Thyroid gland (tissue), 4 donors: Measurements from ENCODE around the gene KIF3A. TPM values are rescaled to one million over a fixed set of nuclear protein-coding genes. Genes with fewer than 3 reads are reported as not detected.
A peak's percentile ranks its signal among the peaks of the same experiment; 100 is the strongest.

Source experiments
- DNase-seq, 2 donors: peaks; one replicate each; pipeline ENCODE4 v3.0.0-alpha.2; 2019
- H3K27ac ChIP-seq, 3 donors: fragments of 200-600 bp; sonication (generic); 1 replicate in 2 of 3; 2 replicates in 1 of 3; pipeline ENCODE4 v1.5.1; 2016 to 2019; ENCODE audit warnings: mild to moderate bottlenecking in 1 of 3, moderate library complexity in 1 of 3
- H3K27me3 ChIP-seq: fragments of 200-600 bp; sonication (generic); one replicate; pipeline ENCODE4 v1.5.1; 2019
- H3K36me3 ChIP-seq, 2 donors: fragments of 200-600 bp; sonication (generic); one replicate each; pipeline ENCODE4 v1.5.1; 2016 to 2019
- H3K4me1 ChIP-seq, 2 donors: fragments of 200-600 bp; sonication (generic); one replicate each; pipeline ENCODE4 v1.5.1; 2017 to 2019
- H3K4me3 ChIP-seq, 3 donors: fragments of 200-600 bp; sonication (generic); replicated peaks in 1 of 3; 1 replicate in 2 of 3; 2 replicates in 1 of 3; pipeline ENCODE4 v1.5.1; 2016; ENCODE audit warnings: mild to moderate bottlenecking in 1 of 3
- H3K9me3 ChIP-seq: fragments of 200-600 bp; sonication (generic); one replicate; pipeline ENCODE4 v1.5.1; 2017
- POLR2A ChIP-seq, 2 donors: fragments of 450-650 bp; IDR thresholded peaks; one replicate each; pipeline ENCODE4 v1.6.1; 2017; ENCODE audit warnings: antibody characterized with exemption in 2 of 2, mild to moderate bottlenecking in 2 of 2, moderate library complexity in 1 of 2
- WGBS, 2 donors: methylation state at CpG; one replicate each; pipeline ENCODE4 v1.1.5; 2017; 5-methylcytosine and 5-hydroxymethylcytosine counted together
- intact Hi-C: fragments of 100-400 bp; cut with DNase I; formaldehyde crosslinking; loops from one replicate; pipeline ENCODE4 v1.15.1; 2023
- total RNA-seq, 4 donors: library from RNA; depleted of rRNA; stranded (reverse); fragments of >200 nt; gene quantifications; one replicate each; pipeline ENCODE4 v1.2.3, GENCODE V29; 2016
- TF ChIP-seq, protein P1 (sequence below), 6 experiments: fragments of 200-600 bp in 3 of 6; fragments of 450-650 bp in 3 of 6; sonication (generic) in 3 of 6; IDR thresholded peaks; one replicate each; pipeline ENCODE4 v1.5.1; 2016 to 2019; ENCODE audit warnings: antibody characterized with exemption in 6 of 6, mild to moderate bottlenecking in 2 of 6, inconsistent platforms in 1 of 6, moderate library complexity in 1 of 6

Gene KIF3A
- total RNA-seq, 4 donors from 2014 or later, result 8.2 to 12.2 (median 10.5) TPM

DNA sequence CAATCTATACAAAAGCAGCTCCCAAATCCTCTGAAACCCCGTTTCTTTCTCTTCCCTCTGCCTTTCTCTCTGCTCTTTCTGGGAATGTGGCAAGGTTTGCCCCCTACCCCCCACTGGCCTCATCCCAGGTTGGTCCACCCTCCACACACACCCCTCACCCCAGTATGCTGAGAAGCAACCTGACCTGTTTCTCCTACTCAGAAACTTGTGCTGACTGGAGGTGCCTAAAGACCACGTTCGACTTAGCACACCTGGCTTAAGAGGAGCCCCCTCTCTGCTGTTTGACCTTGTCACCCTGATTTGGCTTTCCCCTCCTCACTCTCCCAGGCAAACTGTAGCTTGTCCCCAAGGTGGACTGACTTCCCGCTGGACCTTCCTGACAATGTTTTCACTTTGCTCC lies 40.8 kb upstream of the KIF3A start:
- intact Hi-C loops, result no loop called here
- TF ChIP-seq, protein P1, sequence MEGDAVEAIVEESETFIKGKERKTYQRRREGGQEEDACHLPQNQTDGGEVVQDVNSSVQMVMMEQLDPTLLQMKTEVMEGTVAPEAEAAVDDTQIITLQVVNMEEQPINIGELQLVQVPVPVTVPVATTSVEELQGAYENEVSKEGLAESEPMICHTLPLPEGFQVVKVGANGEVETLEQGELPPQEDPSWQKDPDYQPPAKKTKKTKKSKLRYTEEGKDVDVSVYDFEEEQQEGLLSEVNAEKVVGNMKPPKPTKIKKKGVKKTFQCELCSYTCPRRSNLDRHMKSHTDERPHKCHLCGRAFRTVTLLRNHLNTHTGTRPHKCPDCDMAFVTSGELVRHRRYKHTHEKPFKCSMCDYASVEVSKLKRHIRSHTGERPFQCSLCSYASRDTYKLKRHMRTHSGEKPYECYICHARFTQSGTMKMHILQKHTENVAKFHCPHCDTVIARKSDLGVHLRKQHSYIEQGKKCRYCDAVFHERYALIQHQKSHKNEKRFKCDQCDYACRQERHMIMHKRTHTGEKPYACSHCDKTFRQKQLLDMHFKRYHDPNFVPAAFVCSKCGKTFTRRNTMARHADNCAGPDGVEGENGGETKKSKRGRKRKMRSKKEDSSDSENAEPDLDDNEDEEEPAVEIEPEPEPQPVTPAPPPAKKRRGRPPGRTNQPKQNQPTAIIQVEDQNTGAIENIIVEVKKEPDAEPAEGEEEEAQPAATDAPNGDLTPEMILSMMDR (IDR thresholded peaks at IDR 0.05), result no peak
- no peak for TF ChIP-seq POLR2A (IDR thresholded peaks at IDR 0.05)
- Histone ChIP-seq H3K4me1 (peaks cover 24 to 30% of the 10 kb centered on the region in 2 donors), H3K27me3 (no peaks in the 10 kb centered on the region), H3K27ac (peak overlapping the region in 1 of 3 donors; percentile 87), H3K36me3 (no peaks in the 10 kb centered on the region), H3K9me3 (no peaks in the 10 kb centered on the region), H3K4me3 (no peak overlapping the region)
- 74 to 78% methylated on average over 4 of the region's 4 CpGs for WGBS, 2 donors
- no peak for DNase-seq

DNA sequence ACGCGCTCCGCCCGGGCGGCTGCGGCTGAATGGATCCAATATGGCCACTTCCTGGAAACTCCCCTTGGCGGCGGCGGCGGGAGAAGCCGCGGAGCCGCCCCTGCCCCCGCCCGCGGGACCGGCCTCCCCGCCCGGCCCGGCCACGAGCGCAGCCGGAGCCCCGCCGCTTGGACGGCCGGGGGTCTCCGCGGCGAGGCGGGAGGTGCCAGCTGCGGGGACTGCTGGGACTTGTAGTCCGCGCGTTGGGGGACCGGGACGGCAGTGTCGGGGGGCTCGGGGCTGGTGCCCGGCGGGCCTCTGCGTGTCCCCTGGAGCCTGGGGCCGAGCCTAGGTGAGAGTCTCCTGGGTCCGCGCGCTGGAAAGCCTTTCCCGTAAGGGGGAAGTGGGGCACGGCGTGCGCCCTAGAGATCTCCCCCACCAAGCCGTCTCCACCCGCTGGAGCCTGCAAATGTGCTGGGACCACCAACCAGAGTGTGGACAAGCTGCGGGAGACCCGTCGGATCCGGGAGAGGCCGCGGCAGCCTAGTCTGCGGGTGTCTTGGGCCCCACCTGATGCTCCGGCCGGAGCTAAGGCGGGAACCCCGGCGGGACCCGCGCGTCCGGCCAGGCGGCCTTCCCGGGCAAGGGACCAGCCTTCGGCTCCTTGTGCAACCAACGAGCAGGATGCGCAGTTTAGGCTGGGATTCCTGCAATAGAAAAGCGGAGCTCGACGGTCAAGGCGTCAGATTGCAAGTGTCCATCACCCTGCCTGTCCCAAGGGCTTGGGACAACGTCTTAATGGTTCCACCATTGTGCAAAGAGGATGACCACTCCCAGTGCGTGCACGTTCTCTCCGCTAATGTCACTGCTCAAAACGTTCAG lies 40.1 kb upstream of the KIF3A start, which contains the start of gene SEPTIN8:
SEPTIN8 (minus strand) TSS at position 31 of the 861 bp plus-strand sequence. CDS start 102 bp downstream, outside the sequence.
- H3K27me3 ChIP-seq, result no peaks in the 10 kb centered on the region
- peaks cover 24 to 32% of the 10 kb centered on the region in 2 donors for H3K4me1 ChIP-seq
- peak within 1 kb of the TSS; percentile 37 to 87 (median 85) for H3K27ac ChIP-seq
- DNase-seq, result peak; percentile 49 to 59
- peak within 1 kb of the TSS; percentile 57 to 72 (median 64) for H3K4me3 ChIP-seq
- 3 to 11% methylated on average over 5 to 15 of the region's 82 CpGs for WGBS, 2 donors
- H3K36me3 ChIP-seq, result no peaks in the 10 kb centered on the region
- no peaks in the 10 kb centered on the region for H3K9me3 ChIP-seq
- TF ChIP-seq, protein P1 (IDR thresholded peaks at IDR 0.05), result peak in 1 of 6 experiments; percentile 10
- peak in 1 of 2 donors; percentile 28 for TF ChIP-seq POLR2A (IDR thresholded peaks at IDR 0.05)
- intact Hi-C loops, result no loop called here

DNA sequence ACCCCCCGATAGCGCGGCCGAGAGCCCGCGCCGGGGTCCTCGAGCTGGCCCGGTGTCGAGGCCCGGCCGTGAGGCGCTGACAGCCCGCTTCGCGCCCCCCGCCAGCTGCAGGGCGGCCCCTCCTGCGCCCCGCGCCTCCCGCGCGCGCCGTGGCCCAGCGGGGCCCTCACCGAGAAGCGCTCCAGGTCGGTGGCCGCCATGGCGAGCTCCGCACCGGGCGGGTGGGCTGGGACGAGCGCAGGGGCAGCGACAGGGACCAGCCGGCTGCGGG lies 39.5 kb upstream of the KIF3A start:
- H3K27me3 ChIP-seq, result no peaks in the 10 kb centered on the region
- H3K4me1 ChIP-seq, result peaks cover 29 to 38% of the 10 kb centered on the region in 2 donors
- no peaks in the 10 kb centered on the region for H3K36me3 ChIP-seq
- intact Hi-C loops, result no loop called here
- TF ChIP-seq, protein P1 (IDR thresholded peaks at IDR 0.05), result no peak
- no peak for TF ChIP-seq POLR2A (IDR thresholded peaks at IDR 0.05)
- H3K4me3 ChIP-seq, result peak overlapping the region; percentile 48 to 64 (median 57)
- DNase-seq, result no peak
- no peaks in the 10 kb centered on the region for H3K9me3 ChIP-seq
- 0% methylated on average over 4 of the region's 40 CpGs; no CpG with 5 or more reads in 1 of the 2 donors for WGBS, 2 donors
- peak overlapping the region; percentile 37 to 87 (median 85) for H3K27ac ChIP-seq

DNA sequence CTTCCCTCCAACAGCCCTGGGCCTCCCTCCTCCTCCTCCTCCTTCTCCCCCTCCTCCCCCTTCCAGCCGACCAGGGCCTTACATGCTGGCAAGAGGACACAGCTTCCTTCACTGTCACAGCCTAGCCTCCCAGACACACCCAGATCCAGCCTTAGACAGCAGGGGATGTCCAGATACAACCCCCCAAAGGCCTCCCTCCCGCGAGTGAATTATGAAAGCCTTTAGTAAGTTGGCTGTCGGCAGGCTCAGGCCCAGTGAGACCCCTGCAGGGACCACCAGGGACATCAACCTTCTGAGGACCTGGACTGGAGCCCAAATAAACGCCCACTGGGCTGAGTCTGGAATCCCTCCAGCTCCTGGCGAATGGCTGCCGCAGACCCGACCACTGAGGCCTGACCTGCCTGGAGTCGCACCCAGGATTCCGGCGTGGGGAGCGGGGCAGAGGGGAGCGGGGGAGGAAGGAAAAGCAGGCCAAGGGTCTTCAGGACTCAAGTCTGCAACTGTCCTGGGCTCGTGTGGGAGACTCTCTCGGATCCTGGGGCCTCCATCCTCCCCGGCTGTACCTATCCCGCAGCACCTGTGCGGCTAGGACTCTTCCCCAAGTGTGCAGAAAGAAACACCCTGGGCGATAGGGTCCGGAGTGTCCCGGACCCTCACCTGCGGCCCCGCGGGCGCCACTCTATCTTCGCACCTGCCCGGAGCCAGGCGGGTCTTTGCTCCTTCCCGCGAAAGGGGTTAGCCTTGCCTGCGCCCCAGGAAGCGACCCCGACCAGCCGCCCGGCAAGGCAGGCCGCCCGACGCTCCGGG lies 39.0 kb upstream of the KIF3A start:
- H3K4me3 ChIP-seq, result peak overlapping the region; percentile 48 to 64 (median 57)
- DNase-seq, result peak; percentile 50 to 57

More for the DNA sequence above, 39.0 kb upstream of the KIF3A start:
- H3K27ac ChIP-seq, result peak overlapping the region; percentile 37 to 87 (median 85)
- no peaks in the 10 kb centered on the region for H3K27me3 ChIP-seq
- 3 to 10% methylated on average over 4 to 18 of the region's 39 CpGs for WGBS, 2 donors
- TF ChIP-seq POLR2A (IDR thresholded peaks at IDR 0.05), result no peak
- TF ChIP-seq, protein P1 (IDR thresholded peaks at IDR 0.05), result no peak
- peaks cover 34 to 43% of the 10 kb centered on the region in 2 donors for H3K4me1 ChIP-seq
- intact Hi-C loops, result no loop called here
- H3K9me3 ChIP-seq, result no peaks in the 10 kb centered on the region
- no peaks in the 10 kb centered on the region for H3K36me3 ChIP-seq
